GM21619 (cell line): ENCODE data around the gene SMURF1.

Source experiments
- ATAC-seq: cut with Tn5 transposase; IDR thresholded peaks from one replicate; pipeline ENCODE4 v1.9.1; 2021; ENCODE audit not compliant: unreplicated experiment

The SMURF1 gene

DNA sequence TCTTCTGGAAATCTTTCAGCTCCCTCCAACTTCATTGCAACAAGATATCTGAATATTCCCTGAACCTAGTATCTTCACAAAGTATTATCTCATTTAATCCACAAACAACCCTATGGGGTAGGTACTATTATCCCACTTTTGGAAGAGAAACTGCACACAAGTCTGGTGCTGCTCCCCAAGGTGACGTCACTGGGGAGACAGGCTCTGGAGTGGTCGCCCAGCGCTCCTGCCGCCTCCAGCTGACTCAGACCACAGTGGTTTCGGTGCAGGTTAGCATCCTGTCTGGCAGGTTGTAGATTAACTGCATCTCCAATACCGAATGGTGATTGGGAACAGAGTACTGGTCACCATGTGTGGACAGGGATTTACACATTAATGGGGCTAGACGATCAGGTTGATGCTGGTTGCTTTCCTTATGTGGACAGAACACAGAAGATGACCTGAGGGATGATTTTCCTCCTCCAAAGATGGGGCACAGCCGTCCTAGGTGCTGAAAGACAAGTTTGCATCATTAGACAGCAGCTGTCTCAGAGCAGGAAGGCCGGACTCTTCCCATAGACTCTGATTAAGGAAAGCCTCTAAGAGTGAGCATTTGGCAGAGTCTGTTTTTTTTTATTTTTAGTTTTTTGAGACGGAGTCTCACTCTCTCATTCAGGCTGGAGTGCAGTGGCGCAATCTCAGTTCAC is 137.0 kb downstream of the SMURF1 start:
- no peak for ATAC-seq

DNA sequence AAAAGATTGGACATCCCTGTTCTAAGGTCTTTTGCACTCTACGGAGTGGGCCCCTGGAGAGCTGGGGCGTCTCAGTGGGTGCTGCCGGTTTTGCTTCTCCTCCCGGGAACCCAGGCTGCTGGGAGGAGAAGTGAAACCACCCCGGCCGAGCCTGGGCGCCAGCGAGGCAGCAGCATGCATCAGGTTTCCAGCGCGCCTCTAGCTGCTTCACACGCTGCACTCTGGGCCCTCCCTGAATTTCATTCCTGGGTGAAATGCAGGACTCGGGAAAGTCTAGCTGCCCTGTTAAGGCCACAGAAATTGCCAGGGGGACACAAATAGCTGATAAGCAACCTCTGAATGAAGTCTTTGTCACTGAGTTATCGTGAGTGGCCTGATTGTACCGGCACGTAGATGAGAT is 138.1 kb downstream of the SMURF1 start:
- no peak for ATAC-seq

DNA sequence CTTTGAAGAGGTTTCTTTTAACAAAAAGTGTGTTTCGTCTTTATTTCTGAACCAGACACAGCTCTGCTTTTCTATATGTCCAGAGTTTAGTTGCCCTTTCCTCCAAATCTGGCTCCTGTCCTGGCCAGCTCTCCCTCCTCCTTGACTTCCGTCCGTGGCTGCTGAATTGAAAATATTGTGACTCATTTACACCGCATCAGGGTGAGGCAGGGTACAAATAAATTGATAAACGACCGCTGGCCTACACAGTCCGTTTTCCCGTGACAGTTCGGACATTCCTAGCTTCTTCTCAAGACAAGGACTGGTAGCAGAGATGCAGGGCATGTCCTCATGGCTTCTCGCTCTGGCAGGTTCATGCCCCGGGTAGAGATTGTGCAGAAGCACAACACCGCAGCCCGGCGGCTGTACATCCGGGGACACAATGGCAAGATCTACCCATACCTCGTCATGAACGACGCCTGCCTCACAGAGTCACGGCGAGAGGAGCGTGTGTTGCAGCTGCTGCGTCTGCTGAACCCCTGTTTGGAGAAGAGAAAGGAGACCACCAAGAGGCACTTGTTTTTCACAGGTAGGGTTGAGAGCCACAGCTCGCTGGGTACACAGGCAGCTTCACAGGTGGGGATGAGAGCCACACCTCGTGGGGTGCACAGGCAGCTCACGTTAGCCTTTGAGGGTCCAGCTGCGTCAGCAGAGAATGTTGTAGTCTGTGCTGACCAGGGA is 139.0 kb downstream of the SMURF1 start:
- ATAC-seq = no peak

GRCh38 chr7:99004216-99004615 is 139.7 kb downstream of the SMURF1 start:
- ATAC-seq = no peak

DNA sequence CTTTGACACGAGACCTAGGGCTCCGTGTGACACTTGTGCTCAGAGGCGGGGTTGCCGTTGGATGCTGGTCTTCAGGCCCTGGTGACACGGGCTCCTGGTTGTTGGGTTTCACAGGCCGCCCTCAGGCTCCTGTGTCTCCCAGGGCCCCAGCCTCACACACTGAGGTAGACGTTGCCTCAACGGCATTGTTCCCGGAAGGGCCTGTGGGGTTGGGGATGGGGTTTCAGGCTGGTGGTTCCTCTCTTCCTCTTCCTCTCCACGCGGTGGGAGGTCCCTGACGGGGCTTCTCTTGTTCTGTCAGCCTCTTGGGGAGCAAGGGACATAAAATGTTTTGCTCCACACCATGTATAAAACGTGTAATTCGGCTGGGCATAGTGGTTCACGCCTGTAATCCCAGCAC is 140.5 kb downstream of the SMURF1 start:
- no peak for ATAC-seq

GRCh38 chr7:99002827-99003212 is 141.1 kb downstream of the SMURF1 start:
- ATAC-seq = no peak

GRCh38 chr7:99002148-99002826 is 141.6 kb downstream of the SMURF1 start:
- ATAC-seq = no peak

DNA sequence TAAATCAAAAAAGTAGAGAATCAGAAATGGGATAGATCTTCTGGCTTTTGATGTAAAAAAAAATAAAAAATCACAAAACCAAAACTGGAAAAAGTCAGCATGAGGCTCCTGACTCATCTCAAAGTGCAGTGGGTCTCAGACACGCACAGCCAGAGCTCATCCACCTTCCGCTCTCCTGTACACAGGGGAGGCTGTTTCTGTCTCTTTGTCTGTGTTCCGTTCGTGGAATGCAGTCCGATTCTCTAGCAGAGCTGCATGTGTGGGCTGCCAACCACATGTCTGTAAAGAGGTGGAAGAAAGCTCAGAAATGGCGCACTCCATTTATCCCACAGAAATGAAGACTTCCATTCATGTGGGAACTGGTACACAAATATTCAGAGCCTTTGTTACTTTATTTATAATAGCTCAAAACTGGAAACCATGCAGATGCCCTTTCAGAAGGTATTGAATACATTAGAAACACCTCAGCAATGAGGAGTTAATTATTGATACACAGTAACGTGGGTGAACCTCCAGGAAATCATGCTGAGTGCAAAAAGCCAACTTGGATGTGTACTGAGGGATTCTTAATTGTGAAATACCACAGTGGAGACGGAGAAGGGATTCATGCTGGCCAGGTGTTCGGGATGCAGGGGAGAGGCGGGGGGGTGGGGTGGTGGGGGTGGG is 142.3 kb downstream of the SMURF1 start:
- no peak for ATAC-seq

- ATAC-seq = no peak
Observed at GRCh38 chr7:99000904-99001465, 142.9 kb downstream of the SMURF1 start.

DNA sequence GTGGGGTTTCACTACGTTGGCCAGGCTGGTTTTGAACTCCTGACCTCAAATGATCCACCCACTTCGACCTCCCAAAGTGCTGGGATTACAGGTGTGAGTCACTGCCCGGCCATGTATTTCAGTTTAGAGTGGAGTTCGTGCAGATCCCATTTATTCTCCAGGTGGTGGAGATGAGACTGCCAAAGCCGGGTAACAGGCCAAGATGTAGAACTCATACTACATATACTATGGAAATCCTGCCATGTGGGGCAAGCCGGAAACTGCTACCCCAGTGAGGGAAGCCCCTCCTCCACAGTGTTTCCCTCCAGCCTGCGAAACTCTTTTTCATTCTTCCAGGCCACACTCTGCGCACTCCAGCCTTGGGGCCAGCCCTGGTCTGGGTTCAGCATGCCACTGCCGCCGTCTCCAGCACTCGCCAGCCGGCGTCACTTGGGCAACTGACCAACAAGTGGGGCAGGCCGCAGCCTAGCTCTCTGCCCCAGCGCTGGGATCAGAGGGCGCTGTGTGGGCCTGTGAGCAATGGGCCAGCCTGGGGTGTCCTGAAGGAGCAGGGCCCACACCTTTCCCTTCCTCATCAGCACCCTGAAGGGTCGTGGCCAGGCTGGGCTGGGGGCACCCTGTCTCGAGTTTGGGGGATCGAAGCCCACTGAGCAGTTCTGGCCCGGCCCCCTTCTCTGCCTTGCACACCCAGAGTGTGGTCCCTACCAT is 143.6 kb downstream of the SMURF1 start:
- no peak for ATAC-seq

- ATAC-seq = no peak
Observed at GRCh38 chr7:98998821-98999725, 144.8 kb downstream of the SMURF1 start.

DNA sequence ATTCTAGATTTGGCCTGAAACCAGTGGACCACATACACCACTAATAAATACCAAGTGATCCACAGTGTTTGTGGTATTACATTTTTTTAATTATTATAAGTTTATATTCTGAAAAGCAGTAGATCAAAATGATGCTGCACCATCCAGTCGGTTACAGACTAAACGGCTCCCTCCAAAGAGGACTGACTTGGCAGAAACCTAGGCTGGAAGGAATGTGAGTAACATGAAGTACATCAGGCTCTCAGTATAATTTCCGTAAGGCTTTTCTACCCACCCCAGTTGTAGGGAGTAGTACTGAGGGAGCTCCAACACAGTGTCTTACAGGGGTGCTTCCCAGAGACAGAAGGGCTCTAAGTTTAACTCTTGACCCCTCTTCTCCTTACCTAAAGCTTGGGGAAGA is 146.1 kb downstream of the SMURF1 start:
- no peak for ATAC-seq

DNA sequence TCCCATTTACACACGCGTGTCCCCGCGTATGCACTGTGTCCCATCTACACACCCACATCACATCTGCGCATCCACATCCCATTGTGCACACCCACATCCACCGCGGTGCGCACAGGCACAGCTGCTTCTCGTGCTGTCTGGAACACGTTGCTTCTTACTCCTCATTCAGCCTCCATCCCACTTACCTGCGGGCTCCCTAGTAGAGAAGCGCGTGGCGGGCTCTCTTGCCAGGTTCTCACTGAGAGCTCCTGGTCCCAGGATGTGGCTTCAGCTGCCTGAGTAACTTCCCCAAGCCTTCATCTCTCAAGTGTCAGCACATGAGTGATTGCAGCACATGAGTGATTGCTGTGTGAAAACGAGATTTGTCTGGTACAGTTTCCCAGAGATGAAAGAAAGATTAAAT is 147.8 kb downstream of the SMURF1 start:
- ATAC-seq = no peak

DNA sequence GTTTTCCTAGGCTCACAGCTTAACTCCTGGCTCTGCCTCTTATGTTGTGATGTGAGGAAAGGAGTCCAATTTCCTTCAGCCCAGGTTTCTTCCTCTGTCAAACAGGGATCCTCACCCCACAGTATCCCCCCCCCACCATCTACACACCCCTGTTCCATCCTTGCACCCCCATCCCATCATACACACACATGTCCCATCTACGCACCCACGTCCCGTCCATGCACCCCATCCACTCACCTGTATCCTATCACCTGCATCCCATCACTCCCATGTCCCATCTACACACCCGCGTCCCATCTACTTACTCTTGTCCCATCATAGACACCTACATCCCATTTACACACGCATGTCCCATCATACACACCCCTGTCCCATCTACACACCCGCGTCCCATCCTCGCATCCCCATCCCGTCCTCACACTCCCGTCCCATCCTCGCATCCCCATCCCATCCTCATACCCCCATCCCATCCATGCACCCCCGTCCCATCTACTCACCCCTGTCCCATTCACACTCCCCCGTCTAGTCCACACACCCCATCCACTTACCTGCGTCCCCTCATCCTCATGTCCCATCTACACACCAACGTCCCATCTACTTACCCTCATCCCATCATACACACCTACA is 148.3 kb downstream of the SMURF1 start:
- no peak for ATAC-seq

DNA sequence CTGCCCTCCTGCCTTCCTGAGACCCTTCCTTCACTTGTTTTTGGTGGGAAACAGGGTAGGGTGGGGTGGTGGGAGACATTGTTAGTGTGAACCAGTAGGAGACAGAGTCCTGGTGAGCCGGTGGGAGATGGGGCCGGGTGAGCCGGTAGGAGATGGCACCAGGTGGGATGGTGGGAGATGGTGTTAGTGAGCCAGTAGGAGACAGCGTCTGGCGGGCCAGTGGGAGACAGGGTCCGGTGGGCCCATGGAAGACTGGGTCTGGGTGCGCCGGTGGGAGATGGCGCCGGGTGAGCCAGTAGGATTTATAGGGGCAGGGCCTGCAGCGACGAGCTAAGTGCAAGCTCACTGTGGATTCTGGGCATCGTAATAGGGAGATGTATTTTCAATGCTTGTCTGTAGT is 148.8 kb downstream of the SMURF1 start:
- no peak for ATAC-seq

DNA sequence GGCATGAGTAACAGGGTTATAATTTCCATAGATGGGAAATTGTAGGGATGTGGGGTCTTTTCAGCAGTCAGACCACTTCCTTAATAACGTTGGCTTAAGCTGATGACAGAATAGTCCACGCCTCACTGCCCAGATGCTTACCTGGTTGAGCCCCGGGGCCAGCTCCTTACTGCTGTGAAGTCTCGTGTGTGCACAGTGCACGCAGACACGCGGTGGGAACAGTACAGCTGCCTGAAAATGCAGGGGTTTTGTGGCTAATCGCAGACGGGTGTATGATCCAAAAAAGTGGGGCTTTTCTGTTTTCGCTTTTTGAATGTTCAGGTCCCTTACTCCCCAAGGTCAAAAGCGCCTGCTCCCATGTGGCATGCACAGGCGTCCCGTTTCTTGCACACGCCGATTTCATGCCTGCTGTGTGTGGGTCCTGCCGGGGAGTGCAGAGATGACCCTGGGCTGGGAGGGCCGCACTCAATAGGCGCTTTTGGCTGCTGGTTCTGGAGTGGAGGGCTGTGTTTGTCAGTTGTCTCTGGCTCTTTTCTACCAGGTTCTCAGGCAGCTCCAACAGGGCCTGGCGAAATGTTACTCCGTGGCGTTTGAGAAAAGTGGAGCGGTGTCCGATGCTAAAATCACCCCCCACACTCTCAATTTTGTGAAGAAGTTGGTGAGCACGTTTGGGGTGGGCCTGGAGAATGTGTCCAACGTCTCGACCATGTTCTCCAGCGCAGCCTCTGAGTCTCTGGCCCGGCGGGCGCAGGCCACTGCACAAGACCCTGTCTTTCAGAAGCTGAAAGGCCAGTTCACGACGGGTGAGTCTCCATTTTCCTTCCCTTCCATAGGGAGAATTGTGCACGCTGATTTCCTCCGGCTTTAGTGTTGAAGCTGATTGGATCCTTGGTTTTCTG is 149.6 kb downstream of the SMURF1 start:
- no peak for ATAC-seq

DNA sequence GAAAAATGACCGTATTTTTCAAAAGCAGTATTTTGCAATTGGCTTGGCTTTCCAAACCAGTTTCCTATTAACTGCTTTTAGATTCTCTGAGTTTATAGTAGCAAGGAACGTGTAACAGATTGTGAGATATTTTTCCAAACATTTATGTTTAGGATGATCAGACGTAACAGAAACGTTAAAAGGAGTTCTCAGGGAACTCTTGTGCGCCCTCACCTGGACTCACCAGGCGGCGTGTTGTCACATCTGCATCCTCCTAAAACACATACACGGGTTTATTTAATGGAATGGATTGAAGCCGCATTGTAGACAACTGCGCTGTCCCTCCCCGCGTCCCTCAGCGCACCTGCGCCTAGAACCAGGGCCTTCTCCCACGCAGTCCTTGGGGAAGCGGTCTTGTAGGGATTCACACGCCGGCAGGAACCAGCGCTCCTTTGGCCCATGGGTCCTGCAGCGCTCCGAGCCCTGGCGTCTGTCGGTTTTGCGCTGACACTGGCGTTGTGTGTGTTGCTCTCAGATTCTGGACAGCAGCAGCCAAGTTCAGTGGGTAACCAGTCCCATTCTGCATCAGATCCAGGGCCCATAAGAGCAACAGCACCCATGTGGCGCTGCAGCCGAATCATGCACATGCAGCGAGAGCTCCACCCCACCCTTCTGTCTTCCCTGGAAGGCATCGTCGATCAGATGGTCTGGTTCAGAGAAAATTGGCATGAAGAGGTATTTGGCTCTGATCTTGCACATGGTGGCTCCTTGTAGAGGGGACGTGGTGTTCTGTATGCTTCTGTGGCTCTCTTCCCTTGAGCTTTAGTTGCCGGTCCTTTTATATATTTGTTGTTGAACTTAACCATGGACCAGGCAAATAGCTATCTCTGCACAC is 150.6 kb downstream of the SMURF1 start:
- ATAC-seq = no peak
